GM12892 (cell line): ENCODE data around the gene EEPD1.

Experiments
- DNase-seq: peaks from one replicate; pipeline ENCODE4 v3.0.0; 2011; ENCODE audit not compliant: insufficient read length
- FAIRE-seq: peaks from 2 replicates; lab custom pipeline; 2011; peaks lifted over from hg19 to GRCh38; lab: Jason Lieb, UNC
- POLR2A ChIP-seq: IDR thresholded peaks from 2 replicates; pipeline ENCODE4 v1.6.1; 2011; ENCODE audit warnings: low read depth, low read length, control low read depth
- POLR2AphosphoS5 ChIP-seq: IDR thresholded peaks from 2 replicates; pipeline ENCODE4 v1.6.1; 2011; ENCODE audit warnings: low read depth, low read length, control low read depth
- TAF1 ChIP-seq: IDR thresholded peaks from 2 replicates; pipeline ENCODE4 v1.6.1; 2011; ENCODE audit warnings: low read depth, mild to moderate bottlenecking, control low read depth, low read length, borderline replicate concordance

EEPD1 gene

DNA sequence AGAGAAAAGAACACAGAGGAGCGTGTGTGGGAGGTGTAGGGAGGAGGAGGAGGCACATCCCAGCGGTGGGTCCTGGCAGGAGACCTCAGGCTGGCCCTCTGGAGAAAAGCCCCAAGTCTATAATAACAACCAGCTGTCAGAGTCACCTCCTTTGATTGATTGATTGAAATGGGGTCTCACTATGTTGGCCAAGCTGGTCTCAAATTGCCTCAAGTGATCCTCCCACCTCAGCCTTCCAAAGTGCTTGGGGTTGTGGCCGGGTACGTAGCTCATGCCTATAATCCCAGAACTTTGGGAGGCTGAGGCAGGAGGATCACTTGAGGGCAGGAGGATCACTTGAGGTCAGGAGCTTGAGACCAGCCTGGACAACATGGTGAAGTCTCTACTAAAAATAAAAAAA is 133.6 kb downstream of the EEPD1 start:
- FAIRE-seq (no peak), DNase-seq (no peak)
- no peak for TF ChIP-seq TAF1
- no peak for TF ChIP-seq POLR2A
- no peak for TF ChIP-seq POLR2AphosphoS5

DNA sequence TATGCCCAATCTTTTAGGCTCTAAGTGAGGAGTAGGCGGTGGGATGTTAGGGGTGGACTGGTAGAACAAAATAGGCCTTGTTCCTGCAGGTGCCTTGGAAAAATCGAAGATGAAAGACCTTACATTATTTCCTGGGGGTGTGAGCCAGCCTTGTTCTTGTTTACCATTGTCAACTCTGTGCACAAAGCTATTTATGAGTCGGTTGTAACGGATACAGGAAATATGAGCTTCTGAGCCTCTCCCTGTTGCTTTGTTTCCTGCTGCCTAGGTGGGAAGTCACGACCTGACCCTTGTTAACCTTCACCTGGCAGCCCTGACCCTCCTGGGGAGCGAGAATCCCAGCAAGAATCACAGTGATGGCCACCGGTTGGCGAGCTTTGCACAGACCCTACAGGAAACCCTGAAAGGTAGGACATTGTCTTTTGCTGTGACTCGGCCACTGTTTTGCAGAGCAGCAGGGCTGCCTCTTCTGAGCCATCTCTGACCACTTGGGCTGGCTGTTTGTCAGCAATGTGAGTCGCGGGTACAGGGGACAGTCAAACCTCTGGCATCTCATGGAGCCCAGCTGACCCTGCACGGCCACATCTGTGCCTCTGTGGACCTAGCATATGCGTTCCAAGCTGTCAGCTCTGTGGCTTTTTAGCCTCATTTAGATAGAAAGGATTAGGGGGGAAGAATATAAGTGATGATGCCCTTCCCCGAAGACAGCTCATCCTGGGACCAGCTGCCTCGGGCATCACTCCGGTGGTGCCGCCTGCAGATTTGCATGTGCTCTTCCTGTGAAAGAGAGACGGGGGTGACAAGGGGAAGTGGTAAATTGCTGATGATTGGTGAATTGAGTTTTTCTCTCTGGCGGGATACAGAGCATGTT is 134.6 kb downstream of the EEPD1 start:
- FAIRE-seq (no peak), DNase-seq (no peak)
- TF ChIP-seq POLR2AphosphoS5: no peak
- no peak for TF ChIP-seq TAF1
- TF ChIP-seq POLR2A: no peak

- DNase-seq: no peak
Observed at GRCh38 chr7:36288501-36288900, 135.4 kb downstream of the EEPD1 start.

DNA sequence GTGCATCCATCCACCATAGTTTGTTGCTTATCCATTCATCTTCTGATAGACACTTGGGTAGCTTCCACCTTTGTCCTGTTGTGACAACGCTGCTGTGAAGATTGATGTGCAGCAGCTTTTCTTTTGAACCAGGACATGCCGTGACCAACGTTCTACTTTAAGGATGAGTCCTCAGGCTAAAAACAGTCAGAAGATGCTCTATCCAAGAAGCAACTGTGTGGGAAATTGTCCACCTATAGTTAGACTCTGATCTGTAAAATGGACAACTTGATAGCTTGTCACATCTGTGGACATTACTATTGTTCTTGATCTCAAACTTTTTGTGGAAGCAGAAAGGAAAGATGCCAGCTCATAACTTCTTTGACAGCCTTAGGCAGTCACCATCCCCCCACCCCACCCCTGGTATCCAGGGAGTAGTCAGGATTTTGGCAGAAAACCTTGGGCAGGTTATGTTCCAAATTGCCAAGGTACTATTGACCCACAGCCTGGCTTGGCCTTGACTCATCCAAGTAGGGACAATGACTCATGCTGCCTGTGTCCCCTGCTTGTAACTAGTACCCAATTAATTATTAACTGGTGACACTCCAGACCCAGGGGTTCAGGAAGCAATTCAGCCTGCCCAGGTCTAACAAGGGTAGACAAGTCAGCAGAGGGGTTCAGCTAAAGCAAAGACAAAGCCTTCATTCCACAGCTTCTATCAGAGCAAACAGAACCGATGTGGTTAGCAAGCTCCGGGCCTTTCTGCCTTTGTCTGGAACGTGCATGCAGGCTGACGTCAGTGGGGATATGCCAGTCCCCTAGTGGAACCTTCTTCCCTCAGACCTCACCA is 137.0 kb downstream of the EEPD1 start:
- DNase-seq (no peak), FAIRE-seq (no peak)

More at GRCh38 chr7:36288501-36288900, 135.4 kb downstream of the EEPD1 start:
- TF ChIP-seq POLR2AphosphoS5 (no peak), TAF1 (no peak), POLR2A (no peak)
- FAIRE-seq: no peak

DNA sequence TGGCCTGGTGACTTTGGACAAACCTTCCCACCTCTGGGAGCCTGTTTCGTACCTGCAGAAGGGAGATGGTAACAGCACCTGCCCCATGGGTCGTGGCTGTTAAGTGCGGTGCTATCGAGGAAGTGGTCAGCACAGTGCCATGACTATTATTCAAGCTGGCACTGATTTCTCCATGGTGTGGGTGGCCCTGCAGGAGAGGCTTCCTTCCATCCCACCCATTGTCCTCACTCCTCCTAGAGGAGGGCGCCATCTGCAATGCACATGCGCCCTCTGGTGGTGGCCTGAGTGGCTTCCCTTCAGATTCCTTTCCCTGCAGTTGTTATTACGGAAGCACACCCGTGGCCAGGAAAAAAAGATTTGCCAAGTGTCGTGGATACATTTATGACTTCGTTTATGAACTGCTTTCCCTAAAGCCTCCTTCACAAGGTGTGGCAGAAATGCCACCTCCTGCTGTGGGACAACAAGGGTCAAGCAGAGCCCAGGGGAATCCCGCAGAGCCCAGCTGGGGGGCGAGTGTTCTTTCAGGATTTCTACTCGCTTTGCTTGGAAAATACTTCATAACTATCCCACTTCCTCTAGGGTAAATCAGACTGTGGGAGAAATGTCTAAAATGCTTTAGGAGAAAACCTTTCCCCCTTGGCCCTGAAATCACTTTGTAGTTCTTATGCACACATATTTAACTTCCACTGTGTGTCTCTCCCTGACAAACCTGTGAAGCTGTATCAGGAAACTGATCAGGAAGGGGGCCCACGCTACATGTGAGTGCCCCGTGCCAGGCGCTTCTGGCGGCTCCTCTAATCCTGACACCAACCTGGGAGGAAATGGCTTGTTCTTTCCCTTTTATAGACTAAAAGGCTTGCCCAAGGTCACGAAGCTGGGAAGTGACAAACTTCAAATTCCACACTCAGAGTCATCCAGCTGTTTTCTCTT is 138.6 kb downstream of the EEPD1 start:
- DNase-seq (peak; percentile 50), FAIRE-seq (peak; percentile 86)
- TF ChIP-seq TAF1: no peak
- no peak for TF ChIP-seq POLR2A
- no peak for TF ChIP-seq POLR2AphosphoS5

More for the DNA sequence above, 137.0 kb downstream of the EEPD1 start:
- no peak for TF ChIP-seq TAF1
- no peak for TF ChIP-seq POLR2AphosphoS5
- no peak for TF ChIP-seq POLR2A

GRCh38 chr7:36295090-36295489 is 142.0 kb downstream of the EEPD1 start:
- no peak for DNase-seq
- no peak for TF ChIP-seq TAF1
- no peak for TF ChIP-seq POLR2A
- no peak for TF ChIP-seq POLR2AphosphoS5
- FAIRE-seq: no peak

GRCh38 chr7:36296284-36296683 is 143.2 kb downstream of the EEPD1 start:
- no peak for TF ChIP-seq POLR2AphosphoS5
- TF ChIP-seq POLR2A: no peak
- TF ChIP-seq TAF1: no peak
- no peak for FAIRE-seq
- no peak for DNase-seq

DNA sequence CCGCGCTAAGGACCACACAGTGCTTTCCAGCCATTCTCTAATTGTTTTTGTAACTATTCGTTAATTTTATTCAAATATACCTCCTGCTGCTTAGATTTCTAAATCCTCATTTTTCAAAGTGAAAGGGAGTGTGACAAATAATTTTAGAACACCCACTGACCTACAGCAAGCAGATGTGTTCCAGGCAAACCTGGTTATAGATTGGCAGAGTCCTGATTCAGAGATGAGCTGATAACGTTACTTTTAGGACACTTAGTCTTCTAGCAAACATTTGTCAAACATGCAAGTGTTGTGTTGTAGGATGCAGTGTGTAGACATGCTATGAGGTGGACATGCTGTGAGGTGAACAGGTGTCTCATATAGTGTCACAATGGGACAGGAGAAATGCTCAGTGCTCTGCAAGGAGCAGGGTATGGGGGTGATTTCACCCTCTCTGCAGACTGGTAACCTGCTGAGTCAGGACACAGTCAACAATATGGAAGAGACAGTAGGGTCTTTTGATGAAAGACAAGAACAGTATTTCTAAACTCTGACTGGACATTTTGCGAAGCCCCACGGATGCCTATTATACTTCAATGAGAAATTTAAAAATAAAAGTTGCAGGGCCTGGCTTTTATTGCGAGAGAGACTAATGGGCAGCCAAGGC is 144.4 kb downstream of the EEPD1 start:
- TF ChIP-seq TAF1 (no peak), POLR2AphosphoS5 (no peak), POLR2A (no peak)
- FAIRE-seq (no peak), DNase-seq (no peak)

- no peak for DNase-seq
- FAIRE-seq: no peak
- TF ChIP-seq TAF1: no peak
- no peak for TF ChIP-seq POLR2AphosphoS5
- no peak for TF ChIP-seq POLR2A
Observed at GRCh38 chr7:36298106-36298505, 145.1 kb downstream of the EEPD1 start.

DNA sequence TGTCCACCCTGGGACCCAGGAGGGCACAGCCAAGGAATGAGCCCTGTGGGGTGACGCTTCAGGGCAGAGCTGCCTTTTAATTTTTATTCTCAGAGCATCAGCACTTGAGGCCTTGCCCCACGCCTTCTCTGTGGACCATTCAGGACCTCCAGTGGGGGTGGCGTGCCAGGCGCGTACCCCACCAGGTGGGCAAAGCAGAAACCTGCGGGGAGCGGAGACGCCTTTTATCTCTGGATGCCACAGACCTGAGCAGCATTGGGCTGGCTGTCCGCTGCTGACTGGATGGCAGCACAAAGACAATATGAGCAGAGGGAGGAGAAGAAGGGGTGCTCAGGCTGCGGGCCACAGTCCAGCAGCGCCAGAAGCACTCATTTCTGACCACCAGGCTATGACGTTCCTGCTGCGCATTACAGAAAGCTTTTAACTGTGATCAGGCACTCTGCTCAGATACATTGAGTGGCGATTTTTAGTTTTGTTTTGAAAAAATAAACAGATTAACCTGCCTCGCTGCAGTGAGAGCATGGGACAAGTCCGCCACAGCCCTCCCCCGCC is 146.2 kb downstream of the EEPD1 start:
- FAIRE-seq: no peak
- TF ChIP-seq POLR2AphosphoS5 (no peak), POLR2A (no peak), TAF1 (no peak)
- no peak for DNase-seq
